NCI-H1694 treated with DMSO at 0.1 percent for 48 hours (cell line): ENCODE results near the gene PYGL.
"Not testable (repeated sequence)": the region's sequence is repeated elsewhere in the genome, so short reads cannot be mapped to it uniquely, and the experiment has no call there.

Experiments used
- DNase-seq: peaks from one replicate; lab custom pipeline; 2025; lab: John Stamatoyannopoulos, UW

PYGL gene

GRCh38 chr14:50954811-50955372 lies 10.6 kb upstream of the PYGL start:
- DNase-seq = peak; percentile 82

DNA sequence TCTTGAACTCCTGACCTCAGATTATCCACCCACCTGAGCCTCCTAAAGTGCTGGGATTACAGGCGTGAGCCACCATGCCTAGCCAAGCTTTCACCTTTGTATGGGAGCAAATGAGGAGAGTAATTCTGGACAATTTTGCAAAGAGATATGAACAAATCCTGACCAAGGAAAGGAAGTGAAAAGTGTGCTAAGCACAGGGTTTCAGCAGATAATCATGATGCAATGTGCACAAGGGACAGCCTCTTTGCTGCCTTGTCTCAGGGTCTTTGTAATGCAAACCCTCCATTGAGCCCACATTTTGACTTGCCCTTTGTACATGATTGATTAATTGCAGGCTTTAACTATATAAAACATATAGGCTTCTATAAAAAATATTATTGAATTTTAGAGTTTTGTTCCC lies 9.2 kb upstream of the PYGL start:
- no peak for DNase-seq

GRCh38 chr14:50951032-50951431 lies 6.7 kb upstream of the PYGL start:
- no peak for DNase-seq

DNA sequence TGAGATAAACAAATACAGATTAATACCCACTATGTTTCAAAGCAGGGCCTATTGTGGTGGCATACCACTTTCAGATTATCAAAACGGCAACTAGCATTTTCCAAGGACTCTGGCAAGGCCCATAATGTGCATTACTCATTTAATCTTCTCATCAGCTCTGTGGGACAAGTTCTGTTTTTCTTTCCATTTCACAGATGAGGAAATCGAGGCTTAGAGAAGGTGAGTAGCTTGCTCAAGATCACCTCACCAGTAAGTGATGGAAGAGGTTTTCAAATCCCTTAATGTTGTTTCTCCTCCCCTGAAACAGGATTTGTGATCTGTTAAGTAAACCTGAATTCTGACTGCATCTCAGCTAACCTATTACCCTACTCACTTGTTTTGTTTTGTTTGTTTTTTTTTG lies 3.9 kb upstream of the PYGL start:
- no peak for DNase-seq

GRCh38 chr14:50947446-50947845 lies 3.2 kb upstream of the PYGL start:
- DNase-seq = no peak

- no peak for DNase-seq
Observed at GRCh38 chr14:50946234-50946935, 2.1 kb upstream of the PYGL start.

GRCh38 chr14:50944647-50945413 lies 547 bp upstream of the PYGL start:
- DNase-seq = peak; percentile 37

DNA sequence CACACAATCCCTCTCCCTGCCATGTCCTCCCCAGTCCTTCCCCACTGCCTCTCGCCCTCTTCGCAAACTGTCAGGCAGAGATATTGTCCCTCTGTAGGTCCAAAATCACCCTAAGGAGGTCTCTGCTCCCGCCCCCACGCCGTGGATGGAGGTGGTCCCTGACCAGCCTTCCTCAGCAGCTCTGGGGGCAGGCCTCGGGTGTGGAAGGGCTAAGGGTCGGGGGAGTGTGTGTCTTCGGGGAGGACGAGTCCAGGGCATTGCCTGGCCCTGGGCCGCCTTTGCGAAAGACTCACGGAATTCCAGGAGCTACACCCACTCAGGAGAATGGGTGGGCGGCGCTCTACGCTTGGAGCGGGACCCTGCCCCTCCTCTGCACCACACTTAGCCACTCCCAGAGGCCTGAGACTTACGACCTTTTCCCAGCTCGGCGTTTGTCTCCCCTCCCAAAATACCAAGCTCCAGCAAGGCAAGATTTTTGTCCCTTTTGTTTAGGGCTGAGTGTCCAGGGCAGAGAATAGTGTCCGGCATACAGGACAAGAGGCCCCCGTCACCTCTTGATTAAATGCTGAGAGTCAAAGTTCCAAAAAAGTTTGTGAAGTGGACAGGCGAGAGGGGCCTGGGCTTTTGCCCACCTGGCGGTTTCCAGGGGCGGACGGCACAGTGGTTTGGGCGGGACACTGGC lies 881 bp downstream of the PYGL start:
- no peak for DNase-seq

GRCh38 chr14:50941638-50942037 lies 2.6 kb downstream of the PYGL start:
- DNase-seq = not testable (repeated sequence)

GRCh38 chr14:50941151-50941550 lies 3.1 kb downstream of the PYGL start:
- DNase-seq = no peak

- no peak for DNase-seq
Observed at GRCh38 chr14:50937800-50938199, 6.5 kb downstream of the PYGL start.

GRCh38 chr14:50937325-50937724 lies 7.0 kb downstream of the PYGL start:
- DNase-seq = no peak

- DNase-seq = no peak
Observed at GRCh38 chr14:50936882-50937281, 7.4 kb downstream of the PYGL start.

DNA sequence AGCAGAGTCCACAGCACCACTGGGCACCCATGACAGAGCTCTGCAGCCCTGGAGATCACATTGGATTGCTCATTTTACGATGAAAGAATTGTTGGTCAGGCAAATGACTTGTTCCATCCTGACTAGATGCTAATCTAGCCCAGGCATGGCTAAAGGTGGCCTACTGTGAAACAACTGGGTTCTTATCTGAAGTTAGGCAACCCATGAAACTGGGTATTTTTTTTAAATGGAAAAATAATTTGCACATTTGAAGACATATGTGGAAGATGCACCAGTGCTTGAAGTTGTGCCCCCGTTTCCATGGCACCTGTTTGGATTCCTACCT lies 8.3 kb downstream of the PYGL start:
- DNase-seq = no peak

GRCh38 chr14:50935126-50936015 lies 8.9 kb downstream of the PYGL start:
- DNase-seq = no peak

DNA sequence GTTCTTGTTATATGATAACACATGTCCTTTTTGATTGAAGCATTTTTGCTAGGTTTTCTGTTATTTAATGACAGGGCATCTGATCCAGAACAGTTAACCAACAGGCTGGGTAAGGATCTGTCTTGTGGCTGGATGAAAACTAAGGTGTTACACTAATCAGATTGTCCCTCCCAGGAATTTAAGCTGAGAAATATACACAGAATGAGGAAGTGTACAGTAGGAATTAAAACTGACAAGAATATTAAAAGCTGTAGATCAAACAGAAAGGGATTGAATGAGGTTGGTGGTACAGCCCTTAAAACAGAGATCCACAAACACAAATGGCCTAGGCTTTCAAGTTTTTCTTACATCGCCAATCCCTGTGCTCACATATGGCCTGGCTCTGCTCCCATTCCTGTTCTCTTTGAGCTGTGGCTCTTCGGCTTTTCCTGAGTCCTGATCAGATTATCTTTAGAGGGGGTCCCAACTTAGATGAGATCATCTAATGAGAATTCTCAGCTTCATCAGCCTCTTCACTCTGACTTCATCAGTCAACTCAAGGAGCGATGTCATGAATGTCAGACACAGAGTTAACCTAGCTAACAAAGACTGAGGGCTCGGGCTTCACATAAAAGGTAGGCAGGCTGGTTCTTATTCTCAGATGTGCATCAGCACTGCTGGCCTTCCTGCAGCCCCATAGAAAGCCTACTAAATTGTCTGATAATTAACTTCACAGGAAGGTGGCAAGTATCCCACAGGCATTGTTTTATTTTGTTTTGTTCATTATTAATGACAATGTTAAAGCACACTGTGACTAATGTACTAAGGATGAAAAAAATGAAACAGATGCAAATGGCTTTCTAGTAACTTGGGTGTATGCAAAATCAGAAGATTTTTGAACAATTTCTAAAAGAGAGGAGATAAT lies 11.4 kb downstream of the PYGL start:
- DNase-seq = peak; percentile 29

DNA sequence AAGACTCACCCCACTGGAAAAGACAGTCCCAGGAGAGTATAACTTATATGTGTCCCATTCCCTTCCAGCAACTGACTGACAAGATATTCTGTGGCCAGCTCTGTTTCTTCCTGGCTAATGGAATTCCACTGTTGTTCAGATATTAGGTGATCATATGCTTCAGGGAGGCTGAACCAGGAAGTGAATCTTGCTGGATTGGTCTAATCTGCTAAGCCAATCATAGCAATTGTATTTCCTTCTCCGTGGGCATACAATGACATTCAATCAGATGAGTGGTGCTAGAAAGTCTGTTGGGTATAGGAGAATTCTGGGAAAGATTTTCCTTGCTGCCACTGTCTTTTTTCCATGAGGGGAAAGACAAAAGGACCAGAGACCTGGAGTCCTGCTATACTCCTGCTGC lies 12.1 kb downstream of the PYGL start:
- no peak for DNase-seq

GRCh38 chr14:50931559-50931958 lies 12.7 kb downstream of the PYGL start:
- no peak for DNase-seq

DNA sequence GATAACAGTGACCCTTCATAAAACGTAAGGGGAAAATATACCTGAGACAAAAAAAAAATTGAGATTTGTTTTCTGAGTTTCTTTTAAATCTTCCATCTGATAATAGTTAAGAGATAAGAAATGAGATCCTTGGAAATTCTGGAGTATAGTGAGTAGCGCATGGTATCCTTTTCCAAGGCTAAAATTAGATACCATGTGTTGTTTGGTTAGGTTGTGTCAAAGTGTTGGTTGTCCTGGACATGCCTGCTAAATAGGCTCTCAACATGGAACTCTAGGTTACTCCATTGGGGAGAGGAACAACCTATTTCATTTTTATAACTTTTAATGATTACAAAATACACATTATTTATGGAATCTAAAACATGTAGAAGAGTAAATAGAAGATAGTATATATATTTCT lies 14.8 kb downstream of the PYGL start:
- no peak for DNase-seq

DNA sequence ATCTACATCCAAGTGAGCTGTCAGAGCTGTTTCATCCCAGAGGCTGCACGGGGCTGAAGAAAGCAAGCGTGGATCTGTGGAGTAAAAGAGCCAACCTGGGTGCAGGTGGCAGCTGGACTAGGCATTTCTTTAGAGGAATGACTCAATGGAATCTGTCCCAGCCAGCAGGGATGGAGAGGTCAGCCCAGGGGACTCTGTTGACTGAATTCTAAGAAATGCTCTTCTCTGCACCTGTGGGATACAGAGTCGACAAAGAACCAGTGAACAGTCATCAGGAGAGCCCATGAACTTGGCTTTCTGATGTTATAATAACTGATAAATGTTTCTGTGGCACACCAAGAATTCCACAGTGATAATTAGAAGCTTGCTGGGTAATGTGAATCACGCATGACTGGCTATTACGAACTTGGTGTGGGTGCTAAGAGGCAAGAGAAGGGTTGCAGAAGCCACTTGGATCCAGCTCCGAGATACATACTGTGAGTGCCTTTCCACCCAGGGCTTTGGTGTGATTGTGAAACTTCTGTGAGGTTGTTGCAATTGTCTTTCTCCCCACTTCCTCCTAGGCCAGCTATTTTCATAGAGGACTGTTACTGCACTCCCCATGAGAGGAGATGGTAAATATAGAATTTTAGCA lies 16.2 kb downstream of the PYGL start:
- no peak for DNase-seq
